GM19043 (cell line): Measurements from ENCODE around the gene GMCL2.

ENCODE experiments used
- ATAC-seq: cut with Tn5 transposase; IDR thresholded peaks from one replicate; pipeline ENCODE4 v1.9.1; 2021; ENCODE audit warnings: low read depth; ENCODE audit not compliant: unreplicated experiment

The GMCL2 gene

GRCh38 chr5:178223196-178223773 is 36.1 kb upstream of the GMCL2 start:
- no peak for ATAC-seq

GRCh38 chr5:178222292-178222691 is 35.1 kb upstream of the GMCL2 start:
- no peak for ATAC-seq

DNA sequence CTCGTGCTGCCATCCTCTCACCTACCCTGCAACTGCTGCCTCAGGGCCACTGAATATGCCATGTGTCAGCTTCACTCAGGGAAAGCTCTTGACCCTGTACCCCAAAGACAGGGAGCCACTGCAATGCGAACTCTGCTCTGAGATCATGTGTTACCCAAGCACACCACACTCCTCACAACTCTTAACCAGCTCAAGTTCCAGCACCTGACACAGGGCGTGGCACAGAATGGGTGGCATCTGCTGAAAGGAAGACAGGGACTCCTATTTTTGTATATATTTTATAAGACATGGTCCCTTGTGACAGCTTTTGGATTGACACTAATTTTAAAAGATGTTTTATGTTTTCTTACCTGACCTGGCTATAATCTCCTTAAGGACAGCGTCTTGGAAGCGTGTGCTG is 34.7 kb upstream of the GMCL2 start:
- ATAC-seq: no peak

DNA sequence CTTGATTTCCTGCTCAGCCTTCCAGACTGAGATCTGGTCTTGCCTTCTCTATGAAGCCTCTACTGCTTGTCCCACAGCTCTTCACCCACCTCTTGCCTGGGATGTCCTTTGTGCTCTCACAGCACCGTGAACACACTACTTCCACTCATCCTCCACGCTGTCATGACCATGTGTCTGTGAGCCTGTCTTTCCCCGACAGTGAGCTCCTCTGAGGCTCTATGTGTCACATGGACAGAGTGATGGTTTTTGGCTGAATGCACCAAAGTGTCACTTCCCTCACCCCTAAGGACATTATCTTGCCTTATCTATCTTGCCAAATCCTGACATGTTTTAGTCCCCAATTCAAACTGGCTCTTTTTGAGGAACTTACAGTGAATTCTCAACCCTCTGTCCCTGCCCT is 34.1 kb upstream of the GMCL2 start:
- ATAC-seq: no peak

DNA sequence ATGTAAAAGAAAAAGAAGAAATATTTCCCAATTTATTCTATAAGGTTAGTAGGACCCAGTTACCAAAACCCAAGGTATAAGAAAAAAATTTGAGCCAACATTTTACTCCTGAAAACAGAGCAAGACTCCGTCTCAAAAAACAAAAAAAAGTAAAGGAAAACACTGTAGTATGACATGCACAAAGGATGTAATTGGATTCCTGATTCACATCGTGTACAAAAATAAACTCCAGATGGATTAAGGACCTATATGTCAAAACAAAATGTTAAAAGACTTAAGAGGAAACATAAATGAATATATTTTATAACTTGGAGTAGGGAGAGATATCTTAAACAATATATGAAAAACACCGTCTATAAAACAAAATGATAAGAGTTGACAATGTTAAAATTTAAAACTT is 31.7 kb upstream of the GMCL2 start:
- ATAC-seq: no peak

- no peak for ATAC-seq
Observed at GRCh38 chr5:178218237-178218776, 31.1 kb upstream of the GMCL2 start.

DNA sequence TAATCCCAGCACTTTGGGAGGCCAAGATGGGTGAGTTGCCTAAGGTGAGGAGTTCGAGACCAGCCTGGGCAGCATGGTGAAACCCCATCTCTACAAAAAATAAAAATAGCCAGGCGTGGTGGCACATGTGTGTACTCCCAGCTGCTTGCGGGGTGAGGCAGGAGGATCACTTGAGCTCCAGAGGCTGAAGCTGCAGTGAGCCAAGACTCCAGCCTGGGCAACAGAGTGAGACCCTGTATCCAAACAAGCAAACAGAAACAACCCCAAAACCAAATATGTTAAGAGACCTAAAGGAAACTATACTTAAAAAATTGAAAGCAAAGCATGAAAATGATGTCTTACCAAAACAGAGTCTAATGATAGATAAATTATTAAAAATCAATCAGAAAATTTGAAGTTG is 29.6 kb upstream of the GMCL2 start:
- ATAC-seq: no peak

GRCh38 chr5:178216088-178216534 is 28.9 kb upstream of the GMCL2 start:
- ATAC-seq: no peak

- no peak for ATAC-seq
Observed at GRCh38 chr5:178215280-178216002, 28.3 kb upstream of the GMCL2 start.

- ATAC-seq: no peak
Observed at GRCh38 chr5:178214160-178214803, 27.1 kb upstream of the GMCL2 start.

DNA sequence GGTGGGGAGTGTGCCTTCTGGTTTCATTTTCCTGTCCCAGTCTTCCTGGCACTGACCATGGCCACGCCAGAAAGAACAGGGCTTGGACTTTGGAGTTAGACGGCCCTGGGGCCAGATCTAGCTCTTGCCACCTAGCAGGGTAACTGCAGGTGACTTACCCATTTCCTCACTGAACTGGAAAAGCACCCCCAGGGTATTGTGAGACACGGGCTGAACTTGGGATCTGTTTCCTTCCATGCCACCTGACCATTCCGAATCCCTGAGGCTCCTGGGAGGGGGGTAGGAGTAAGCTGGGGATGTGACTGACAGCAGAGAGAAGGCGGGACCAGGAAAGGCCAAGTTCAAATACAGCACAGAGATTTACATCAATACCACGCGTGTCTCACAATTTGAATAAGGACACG is 26.6 kb upstream of the GMCL2 start:
- ATAC-seq: no peak

DNA sequence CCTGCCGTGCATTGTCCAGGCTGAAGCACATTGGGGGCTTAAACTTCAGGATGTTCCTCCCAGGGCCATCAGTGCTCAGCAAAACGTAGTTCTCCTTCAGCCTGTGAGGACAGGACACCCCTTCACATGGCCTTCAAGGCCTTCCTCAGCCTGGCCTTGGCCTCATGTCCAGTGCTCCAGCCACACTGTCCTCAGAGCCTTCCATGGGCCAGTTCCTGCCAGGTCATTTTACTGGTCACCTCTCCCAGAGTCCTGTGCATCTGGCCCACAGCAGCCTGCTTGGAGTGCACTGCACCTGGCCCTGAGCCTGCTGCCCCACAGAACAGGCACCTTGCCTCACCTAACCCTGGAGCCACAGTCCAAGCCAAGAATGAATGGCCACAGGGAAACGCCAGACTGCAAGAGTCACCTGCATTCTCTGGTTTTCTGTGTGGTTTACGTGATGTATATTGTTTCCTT is 25.9 kb upstream of the GMCL2 start:
- ATAC-seq: no peak

DNA sequence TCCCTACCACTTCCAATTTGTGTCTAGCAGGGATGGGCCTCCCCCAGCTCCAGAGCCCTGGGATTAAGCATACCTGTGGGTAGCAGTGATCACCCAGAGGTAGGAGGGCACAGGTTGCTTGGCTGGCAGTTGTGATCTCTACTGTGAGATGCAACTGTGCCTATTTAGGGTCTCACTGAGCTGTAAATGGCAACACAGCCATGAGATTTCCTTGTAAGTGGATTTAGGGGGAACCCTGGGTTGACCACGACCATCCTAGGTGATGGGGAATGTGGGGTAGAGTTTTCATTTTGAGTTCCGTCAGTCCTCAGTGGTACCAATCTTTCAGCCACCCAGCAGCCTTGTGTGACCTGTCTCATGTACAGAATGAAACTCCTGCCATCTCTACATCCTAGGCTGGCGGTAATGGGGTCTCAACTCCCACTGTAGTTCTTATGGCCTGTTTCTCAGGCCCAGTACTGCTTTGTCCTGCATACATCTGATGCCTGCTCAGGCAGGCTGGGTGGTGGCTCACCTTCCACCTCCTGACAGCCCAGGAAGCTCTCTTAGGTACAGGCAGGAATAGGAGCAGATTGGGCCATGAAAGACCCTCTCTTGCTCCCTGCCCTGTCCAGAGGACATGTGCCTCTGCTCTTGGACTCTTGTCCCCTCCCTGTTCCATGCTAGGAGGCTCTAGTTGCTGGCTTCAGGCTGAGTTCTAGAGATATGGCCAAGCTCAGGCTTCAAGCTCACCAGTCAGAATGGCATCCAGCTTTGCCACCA is 25.3 kb upstream of the GMCL2 start:
- no peak for ATAC-seq

GRCh38 chr5:178211095-178212048 is 24.2 kb upstream of the GMCL2 start:
- ATAC-seq: no peak

GRCh38 chr5:178210686-178211085 is 23.5 kb upstream of the GMCL2 start:
- no peak for ATAC-seq

GRCh38 chr5:178210073-178210535 is 22.9 kb upstream of the GMCL2 start:
- no peak for ATAC-seq

DNA sequence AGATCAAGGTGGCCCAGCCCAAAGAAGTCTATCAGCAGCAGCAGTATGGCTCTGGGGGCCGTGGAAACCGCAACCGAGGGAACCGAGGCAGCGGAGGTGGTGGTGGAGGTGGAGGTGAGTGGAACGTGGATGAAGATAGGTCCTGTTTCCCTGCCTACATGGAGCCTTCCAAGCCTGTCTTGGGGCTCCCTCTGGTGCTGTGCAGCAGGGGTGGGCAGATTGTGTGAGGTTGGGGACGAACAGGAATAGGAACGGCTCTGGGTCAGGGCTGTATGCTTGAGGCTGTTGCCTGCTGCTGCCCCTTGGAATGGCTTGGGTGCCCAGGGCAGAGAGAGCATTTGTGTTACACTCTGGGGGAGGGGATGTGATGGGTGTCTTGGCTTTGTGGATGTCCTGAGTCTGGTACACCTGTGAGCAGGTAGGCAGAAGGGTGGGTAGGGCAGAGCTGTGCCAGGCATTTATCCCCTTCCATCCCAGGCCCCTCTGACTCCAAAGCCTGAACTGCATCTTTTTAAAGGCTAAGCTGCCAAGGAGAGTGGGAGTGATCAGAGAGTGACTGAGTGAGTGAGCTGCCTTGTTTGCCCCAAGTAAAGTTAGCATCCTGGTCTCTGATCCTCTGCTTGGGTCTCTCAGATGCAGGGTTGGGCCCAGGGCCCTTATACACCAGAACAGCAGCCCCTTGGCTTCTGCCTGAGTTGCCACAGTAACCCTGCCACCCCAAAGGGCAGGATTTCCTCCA is 22.3 kb upstream of the GMCL2 start:
- ATAC-seq: no peak

- ATAC-seq: no peak
Observed at GRCh38 chr5:178208540-178209227, 21.5 kb upstream of the GMCL2 start.
